ENCODE data around the gene PROZ. TPM values are rescaled to one million over a fixed set of nuclear protein-coding genes. Genes with fewer than 3 reads are reported as not detected.

The PROZ gene
- total RNA-seq, 1 experiment from 2014 or later = not detected

DNA sequence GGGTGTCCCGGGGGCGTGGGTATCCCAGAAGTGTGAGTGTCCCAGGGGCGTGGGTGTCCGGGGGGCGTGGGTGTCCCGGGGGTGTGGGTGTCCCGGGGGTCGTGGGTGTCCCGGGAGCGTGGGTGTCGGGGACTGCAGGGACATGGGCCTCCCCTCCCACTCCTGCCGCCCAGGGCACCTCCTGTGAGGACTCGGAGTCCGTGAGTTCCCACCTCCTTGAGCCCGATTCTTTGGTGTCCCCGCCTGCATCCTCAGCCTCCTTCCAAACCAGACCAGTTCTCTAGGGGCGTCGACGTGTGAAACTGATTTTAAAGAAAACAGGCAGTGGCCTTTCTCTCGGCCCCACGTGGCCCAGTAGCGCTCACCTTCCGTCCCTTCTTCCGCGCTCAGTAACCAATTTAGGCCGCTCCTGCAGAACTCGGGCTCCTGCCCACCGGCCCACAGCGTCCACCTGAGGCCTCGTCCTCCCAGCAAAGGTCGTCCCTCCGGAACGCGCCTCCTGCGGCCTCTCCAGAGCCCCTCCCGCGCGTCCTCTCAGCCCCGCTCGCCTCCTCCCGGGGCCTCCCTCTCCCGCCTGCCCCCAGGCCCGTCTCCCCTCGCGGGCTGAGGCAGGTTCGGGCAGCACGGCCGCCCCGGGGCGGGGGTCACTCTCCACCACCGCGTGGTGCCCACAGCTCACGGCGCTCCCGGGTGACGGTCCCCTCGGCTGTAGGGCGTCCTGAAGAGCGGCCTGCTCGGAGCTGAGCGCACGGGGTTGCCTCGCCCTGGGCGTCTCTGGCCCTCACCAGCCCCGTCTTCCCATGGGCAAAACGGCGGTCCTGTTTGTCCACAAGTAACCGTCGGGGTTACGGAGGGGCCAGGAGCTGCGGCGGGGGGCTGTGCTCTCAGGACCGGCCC is 49.0 kb upstream of the PROZ start:
- no peaks in the 10 kb centered on the region for H3K9me3 ChIP-seq (ENCODE audit: control insufficient read depth in 1 of 2, insufficient read depth in 1 of 2, low read depth in 1 of 2, low read length in 2 of 2)
- ChIA-PET RAD21 (ENCODE audit: low non-redundant PET in 1 of 2, low total read pairs in 2 of 2, uncharacterized antibody in 2 of 2, unreplicated experiment in 2 of 2) (no interaction called here), POLR2A (no interaction called here), CTCF (no interaction called here)
- H3K27me3 ChIP-seq (ENCODE audit: insufficient read depth, low read length) = no peaks in the 10 kb centered on the region
- no TSS peak for BruUV-seq (replicated peaks)
- H3K9me2 ChIP-seq (ENCODE audit: insufficient read depth) = no peaks in the 10 kb centered on the region
- TF ChIP-seq POLR2AphosphoS5 (IDR thresholded peaks at IDR 0.05; ENCODE audit: low read depth, low read length) (no peak), CBX3 (IDR thresholded peaks at IDR 0.05; ENCODE audit: low read depth) (no peak), JUND (IDR thresholded peaks at IDR 0.05) (no peak), SRF (IDR thresholded peaks at IDR 0.05; ENCODE audit: low read depth) (no peak), ZNF274 (IDR thresholded peaks at IDR 0.05; ENCODE audit: low read depth, low read length) (no peak), EGR1 (IDR thresholded peaks at IDR 0.05; ENCODE audit: low read depth) (no peak), ELF1 (IDR thresholded peaks at IDR 0.05; ENCODE audit: borderline replicate concordance, low read depth) (no peak), FOSL1 (IDR thresholded peaks at IDR 0.05; ENCODE audit: low read depth) (no peak), TCF7L2 (IDR thresholded peaks at IDR 0.05; ENCODE audit: borderline replicate concordance, extremely low read depth, insufficient read depth, insufficient read length) (no peak), EZH2 (IDR thresholded peaks at IDR 0.05) (no peak)
- TF ChIP-seq, protein P1, sequence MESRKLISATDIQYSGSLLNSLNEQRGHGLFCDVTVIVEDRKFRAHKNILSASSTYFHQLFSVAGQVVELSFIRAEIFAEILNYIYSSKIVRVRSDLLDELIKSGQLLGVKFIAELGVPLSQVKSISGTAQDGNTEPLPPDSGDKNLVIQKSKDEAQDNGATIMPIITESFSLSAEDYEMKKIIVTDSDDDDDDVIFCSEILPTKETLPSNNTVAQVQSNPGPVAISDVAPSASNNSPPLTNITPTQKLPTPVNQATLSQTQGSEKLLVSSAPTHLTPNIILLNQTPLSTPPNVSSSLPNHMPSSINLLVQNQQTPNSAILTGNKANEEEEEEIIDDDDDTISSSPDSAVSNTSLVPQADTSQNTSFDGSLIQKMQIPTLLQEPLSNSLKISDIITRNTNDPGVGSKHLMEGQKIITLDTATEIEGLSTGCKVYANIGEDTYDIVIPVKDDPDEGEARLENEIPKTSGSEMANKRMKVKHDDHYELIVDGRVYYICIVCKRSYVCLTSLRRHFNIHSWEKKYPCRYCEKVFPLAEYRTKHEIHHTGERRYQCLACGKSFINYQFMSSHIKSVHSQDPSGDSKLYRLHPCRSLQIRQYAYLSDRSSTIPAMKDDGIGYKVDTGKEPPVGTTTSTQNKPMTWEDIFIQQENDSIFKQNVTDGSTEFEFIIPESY (IDR thresholded peaks at IDR 0.05; ENCODE audit: extremely low read depth, insufficient replicate concordance, low read length) = no peak
- TF ChIP-seq, protein P2, sequence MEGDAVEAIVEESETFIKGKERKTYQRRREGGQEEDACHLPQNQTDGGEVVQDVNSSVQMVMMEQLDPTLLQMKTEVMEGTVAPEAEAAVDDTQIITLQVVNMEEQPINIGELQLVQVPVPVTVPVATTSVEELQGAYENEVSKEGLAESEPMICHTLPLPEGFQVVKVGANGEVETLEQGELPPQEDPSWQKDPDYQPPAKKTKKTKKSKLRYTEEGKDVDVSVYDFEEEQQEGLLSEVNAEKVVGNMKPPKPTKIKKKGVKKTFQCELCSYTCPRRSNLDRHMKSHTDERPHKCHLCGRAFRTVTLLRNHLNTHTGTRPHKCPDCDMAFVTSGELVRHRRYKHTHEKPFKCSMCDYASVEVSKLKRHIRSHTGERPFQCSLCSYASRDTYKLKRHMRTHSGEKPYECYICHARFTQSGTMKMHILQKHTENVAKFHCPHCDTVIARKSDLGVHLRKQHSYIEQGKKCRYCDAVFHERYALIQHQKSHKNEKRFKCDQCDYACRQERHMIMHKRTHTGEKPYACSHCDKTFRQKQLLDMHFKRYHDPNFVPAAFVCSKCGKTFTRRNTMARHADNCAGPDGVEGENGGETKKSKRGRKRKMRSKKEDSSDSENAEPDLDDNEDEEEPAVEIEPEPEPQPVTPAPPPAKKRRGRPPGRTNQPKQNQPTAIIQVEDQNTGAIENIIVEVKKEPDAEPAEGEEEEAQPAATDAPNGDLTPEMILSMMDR (IDR thresholded peaks at IDR 0.05 in 2 of 3, conservative IDR thresholded peaks at IDR 0.05 in 1 of 3; ENCODE audit: borderline replicate concordance in 1 of 3, insufficient read depth in 1 of 3, low read depth in 2 of 3, low read length in 2 of 3) = no peak
- H3K9ac ChIP-seq (ENCODE audit: low read length) = no peak overlapping the region
- no peaks in the 10 kb centered on the region for H4K20me1 ChIP-seq (ENCODE audit: insufficient read depth)
- H3K36me3 ChIP-seq (ENCODE audit: control insufficient read depth in 1 of 2, insufficient read depth in 2 of 2, low read length in 2 of 2) = no peaks in the 10 kb centered on the region
- H3K4me2 ChIP-seq (ENCODE audit: low read length) = no peak overlapping the region
- ATAC-seq (no peak), DNase-seq (ENCODE audit: low read depth, low spot score) (no peak)
- H2AFZ ChIP-seq (ENCODE audit: low read depth, low read length, poor library complexity, severe bottlenecking) = no peak overlapping the region
- H3K79me2 ChIP-seq (ENCODE audit: insufficient read depth, low read length) = no peaks in the 10 kb centered on the region
- H3K4me1 ChIP-seq (ENCODE audit: control insufficient read depth in 1 of 2, insufficient read depth in 2 of 2, low read length in 2 of 2) = peaks cover 0 to 10% of the 10 kb centered on the region in 2 experiments; a peak in 1 of 4 replicates
- no peak overlapping the region for H3K27ac ChIP-seq (ENCODE audit: low read depth, low read length)
- intact Hi-C loops (cut with micrococcal nuclease) = no loop called here
- H3K4me3 ChIP-seq (replicated peaks in 1 of 2; ENCODE audit: low read depth in 1 of 2, low read length in 2 of 2) = no peak overlapping the region

Measured in HCT116 (cell line).